Measurements from ENCODE around the gene PDGFB.
"Not testable (repeated sequence)": the region's sequence is repeated elsewhere in the genome, so short reads cannot be mapped to it uniquely, and the experiment has no call there.

Gene PDGFB

GRCh38 chr22:39223091-39223710, 21.6 kb downstream of the PDGFB start:
- no peak for FAIRE-seq

- FAIRE-seq = no peak
These were observed 22.6 kb downstream of the PDGFB start for GRCh38 chr22:39221999-39222686.

- FAIRE-seq = no peak
These were observed 23.6 kb downstream of the PDGFB start for GRCh38 chr22:39220890-39221850.

GRCh38 chr22:39220450-39220849, 24.3 kb downstream of the PDGFB start:
- no peak for FAIRE-seq

- no peak for FAIRE-seq
These were observed 25.4 kb downstream of the PDGFB start for GRCh38 chr22:39219071-39220039.

- FAIRE-seq = not testable (repeated sequence)
These were observed 26.4 kb downstream of the PDGFB start for GRCh38 chr22:39218432-39218831.

- no peak for FAIRE-seq
These were observed 28.7 kb downstream of the PDGFB start for GRCh38 chr22:39216143-39216490.

- FAIRE-seq = no peak
These were observed 29.2 kb downstream of the PDGFB start for GRCh38 chr22:39215426-39216142.

GRCh38 chr22:39215070-39215396, 29.7 kb downstream of the PDGFB start:
- no peak for FAIRE-seq

GRCh38 chr22:39214383-39215069, 30.3 kb downstream of the PDGFB start:
- FAIRE-seq = no peak

- no peak for FAIRE-seq
These were observed 30.8 kb downstream of the PDGFB start for GRCh38 chr22:39214006-39214382.

- no peak for FAIRE-seq
These were observed 31.9 kb downstream of the PDGFB start for GRCh38 chr22:39212721-39213376.

GRCh38 chr22:39209756-39210155, 35.0 kb downstream of the PDGFB start:
- no peak for FAIRE-seq

GRCh38 chr22:39208013-39208680, 36.6 kb downstream of the PDGFB start:
- no peak for FAIRE-seq

- FAIRE-seq = no peak
These were observed 37.4 kb downstream of the PDGFB start for GRCh38 chr22:39207141-39208012.

GRCh38 chr22:39206491-39206890, 38.3 kb downstream of the PDGFB start:
- FAIRE-seq = no peak

- no peak for FAIRE-seq
These were observed 39.3 kb downstream of the PDGFB start for GRCh38 chr22:39205344-39206021.

- FAIRE-seq = no peak
These were observed 40.6 kb downstream of the PDGFB start for GRCh38 chr22:39204216-39204615.

- no peak for FAIRE-seq
These were observed 47.2 kb downstream of the PDGFB start for GRCh38 chr22:39197578-39197977.
